ENCODE data around the gene TSHR. TPM values are rescaled to one million over a fixed set of nuclear protein-coding genes. Genes with fewer than 3 reads are reported as not detected.

TSHR gene
- total and polyA plus RNA-seq, 3 donors from 2014 or later, result 0.87 to 0.88 TPM; not detected in 1

DNA sequence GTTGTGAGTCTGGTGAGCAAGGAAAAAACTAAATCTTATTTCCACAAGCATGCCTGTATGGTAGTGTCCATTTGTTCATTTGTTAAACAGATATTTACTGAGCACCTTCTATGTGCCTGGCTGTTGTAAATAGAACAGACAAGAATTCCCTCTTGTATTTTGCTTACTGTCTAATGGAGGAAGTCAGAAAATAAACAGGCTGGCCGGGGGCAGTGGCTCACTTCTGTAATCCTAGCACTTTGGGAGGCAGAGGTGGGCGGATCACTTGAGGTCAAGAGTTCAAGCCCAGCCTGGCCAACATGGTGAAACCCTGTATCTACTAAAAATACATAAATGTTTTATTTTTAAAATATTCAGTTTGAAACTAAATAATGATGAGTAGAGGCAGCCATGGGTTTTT is 186.0 kb downstream of the TSHR start:
- H3K4me3 ChIP-seq, result no peak overlapping the region
- no peak for DNase-seq
- no peaks in the 10 kb centered on the region for H3K4me1 ChIP-seq
- no peaks in the 10 kb centered on the region for H3K27me3 ChIP-seq
- TF ChIP-seq, protein P1, sequence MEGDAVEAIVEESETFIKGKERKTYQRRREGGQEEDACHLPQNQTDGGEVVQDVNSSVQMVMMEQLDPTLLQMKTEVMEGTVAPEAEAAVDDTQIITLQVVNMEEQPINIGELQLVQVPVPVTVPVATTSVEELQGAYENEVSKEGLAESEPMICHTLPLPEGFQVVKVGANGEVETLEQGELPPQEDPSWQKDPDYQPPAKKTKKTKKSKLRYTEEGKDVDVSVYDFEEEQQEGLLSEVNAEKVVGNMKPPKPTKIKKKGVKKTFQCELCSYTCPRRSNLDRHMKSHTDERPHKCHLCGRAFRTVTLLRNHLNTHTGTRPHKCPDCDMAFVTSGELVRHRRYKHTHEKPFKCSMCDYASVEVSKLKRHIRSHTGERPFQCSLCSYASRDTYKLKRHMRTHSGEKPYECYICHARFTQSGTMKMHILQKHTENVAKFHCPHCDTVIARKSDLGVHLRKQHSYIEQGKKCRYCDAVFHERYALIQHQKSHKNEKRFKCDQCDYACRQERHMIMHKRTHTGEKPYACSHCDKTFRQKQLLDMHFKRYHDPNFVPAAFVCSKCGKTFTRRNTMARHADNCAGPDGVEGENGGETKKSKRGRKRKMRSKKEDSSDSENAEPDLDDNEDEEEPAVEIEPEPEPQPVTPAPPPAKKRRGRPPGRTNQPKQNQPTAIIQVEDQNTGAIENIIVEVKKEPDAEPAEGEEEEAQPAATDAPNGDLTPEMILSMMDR (IDR thresholded peaks at IDR 0.05), result no peak
- no peak for TF ChIP-seq POLR2A (IDR thresholded peaks at IDR 0.05)
- no peaks in the 10 kb centered on the region for H3K9me3 ChIP-seq
- no peak overlapping the region for H3K27ac ChIP-seq
- WGBS, 2 donors, result 72 to 83% methylated on average over 2 of the region's 2 CpGs
- no peaks in the 10 kb centered on the region for H3K36me3 ChIP-seq (ENCODE audit: low read depth, missing control alignments)
- intact Hi-C loops (cut with DNase I; ENCODE audit: low total_unique reads), result no loop called here

- TF ChIP-seq, protein P1 (IDR thresholded peaks at IDR 0.05), result no peak
- TF ChIP-seq POLR2A (IDR thresholded peaks at IDR 0.05), result no peak
- no peaks in the 10 kb centered on the region for H3K4me1 ChIP-seq
- no peaks in the 10 kb centered on the region for H3K9me3 ChIP-seq
- H3K4me3 ChIP-seq, result no peak overlapping the region
- H3K36me3 ChIP-seq (ENCODE audit: low read depth, missing control alignments), result no peaks in the 10 kb centered on the region
- no peak for DNase-seq
- intact Hi-C loops (cut with DNase I; ENCODE audit: low total_unique reads), result no loop called here
- H3K27ac ChIP-seq, result no peak overlapping the region
- H3K27me3 ChIP-seq, result no peaks in the 10 kb centered on the region
- whole genome bisulfite sequencing, 2 donors, result 95 to 97% methylated on average over 8 of the region's 8 CpGs
These were observed 188.4 kb downstream of the TSHR start for GRCh38 chr14:81143793-81144192.

DNA sequence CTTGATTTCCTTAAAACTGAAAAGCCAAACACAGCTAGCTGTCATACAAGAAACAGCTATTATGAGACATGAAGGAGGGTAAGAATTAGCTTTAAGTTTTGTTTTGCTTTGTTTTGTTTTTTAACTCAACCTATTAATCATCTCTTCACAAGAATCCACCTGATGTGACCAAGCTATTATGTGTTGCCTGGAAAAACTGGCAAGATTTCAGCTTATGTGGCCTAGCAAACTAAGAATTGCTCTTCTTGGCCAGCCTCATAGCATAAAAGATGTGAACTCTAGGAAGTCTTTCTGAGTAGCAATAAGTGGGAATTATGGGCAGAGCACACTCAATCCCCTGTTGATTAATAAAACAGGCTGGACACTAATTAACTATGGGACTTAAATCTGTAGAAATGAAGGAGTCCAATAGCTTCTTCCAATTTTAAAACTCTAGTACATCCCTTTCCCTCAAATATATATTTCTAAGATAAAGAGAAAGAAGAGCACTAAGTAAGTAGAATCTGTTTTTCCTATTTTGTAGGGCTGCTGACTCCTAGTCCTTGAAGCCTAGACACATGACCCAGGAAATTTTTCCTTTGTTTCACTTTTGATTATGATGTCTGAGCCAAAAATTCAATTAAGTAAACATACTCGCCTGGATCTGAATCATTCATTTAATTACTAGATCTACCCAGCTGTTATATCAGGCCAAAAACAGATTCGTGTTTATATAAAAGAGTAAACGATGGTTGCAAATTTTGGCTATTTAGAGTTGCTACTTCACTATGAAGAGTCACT is 189.6 kb downstream of the TSHR start:
- intact Hi-C loops (cut with DNase I; ENCODE audit: low total_unique reads), result no loop called here
- Histone ChIP-seq H3K4me1 (no peaks in the 10 kb centered on the region), H3K4me3 (no peak overlapping the region), H3K27ac (no peak overlapping the region), H3K9me3 (no peaks in the 10 kb centered on the region), H3K27me3 (no peaks in the 10 kb centered on the region), H3K36me3 (ENCODE audit: low read depth, missing control alignments) (no peaks in the 10 kb centered on the region)
- DNase-seq, result no peak
- TF ChIP-seq POLR2A (IDR thresholded peaks at IDR 0.05), result no peak
- TF ChIP-seq, protein P1 (IDR thresholded peaks at IDR 0.05), result no peak
- 45 to 61% methylated on average over 3 of the region's 3 CpGs for WGBS, 2 donors

DNA sequence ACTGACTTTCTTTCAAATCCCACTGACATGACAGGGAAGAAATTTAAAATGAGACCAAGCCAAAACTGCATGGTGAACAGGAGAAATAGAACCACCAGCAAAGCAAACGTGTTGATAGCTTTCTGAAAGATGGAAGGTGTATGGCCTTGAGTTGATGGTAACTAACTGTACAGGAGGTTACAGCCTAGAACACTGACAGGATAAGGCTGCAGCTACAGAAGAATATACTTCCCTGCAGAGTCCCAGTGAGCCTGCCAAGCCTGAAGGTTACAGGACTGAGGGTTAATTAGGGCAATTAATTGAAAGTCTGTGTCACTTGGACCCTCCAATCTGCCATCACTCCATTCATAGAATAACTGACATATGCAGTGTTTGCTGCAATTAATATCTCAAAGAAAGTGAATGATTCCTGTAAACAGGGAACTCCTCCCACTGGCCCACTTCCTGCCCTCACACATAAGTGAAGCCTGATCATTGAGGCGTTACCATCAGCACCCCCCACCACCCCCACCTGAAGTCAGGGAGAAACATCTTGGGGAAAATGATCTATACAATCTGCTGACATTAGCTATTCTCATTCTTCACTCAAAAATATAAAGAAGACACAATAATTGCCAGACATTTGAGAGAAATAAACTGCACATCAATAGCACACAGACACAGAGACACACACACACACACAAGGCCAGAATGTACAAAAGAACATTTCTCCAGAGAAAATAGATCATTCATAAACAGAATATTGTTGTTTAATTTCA is 191.9 kb downstream of the TSHR start:
- no peak for DNase-seq
- Histone ChIP-seq H3K9me3 (no peaks in the 10 kb centered on the region), H3K4me1 (no peaks in the 10 kb centered on the region), H3K27ac (no peak overlapping the region), H3K4me3 (no peak overlapping the region), H3K36me3 (ENCODE audit: low read depth, missing control alignments) (no peaks in the 10 kb centered on the region), H3K27me3 (no peaks in the 10 kb centered on the region)
- TF ChIP-seq, protein P1 (IDR thresholded peaks at IDR 0.05), result no peak
- no peak for TF ChIP-seq POLR2A (IDR thresholded peaks at IDR 0.05)
- WGBS, 2 donors, result 33 to 57% methylated on average over 2 of the region's 2 CpGs
- intact Hi-C loops (cut with DNase I; ENCODE audit: low total_unique reads), result no loop called here
